SU-DHL-6 (cell line): Measurements from ENCODE around the gene RESF1.

ENCODE experiments used
- EZH2phosphoT487 ChIP-seq: fragments of 200-600 bp; sonication (generic), shearing (Covaris generic); conservative IDR thresholded peaks from 2 replicates; pipeline ENCODE4 v1.6.1; 2018; ENCODE audit warnings: mild to moderate bottlenecking, antibody characterized with exemption, low read length, moderate library complexity, mixed read lengths
- TF ChIP-seq, protein P1 (sequence below): fragments of 200-600 bp; sonication (generic); IDR thresholded peaks from one replicate; pipeline ENCODE4 v1.5.1; 2017; ENCODE audit warnings: antibody characterized with exemption, mild to moderate bottlenecking, low read length, moderate library complexity; ENCODE audit not compliant: insufficient read depth, poor library complexity, severe bottlenecking

GRCh38 chr12:31923063-31923412 is 36.2 kb upstream of the RESF1 start:
- TF ChIP-seq, protein P1, sequence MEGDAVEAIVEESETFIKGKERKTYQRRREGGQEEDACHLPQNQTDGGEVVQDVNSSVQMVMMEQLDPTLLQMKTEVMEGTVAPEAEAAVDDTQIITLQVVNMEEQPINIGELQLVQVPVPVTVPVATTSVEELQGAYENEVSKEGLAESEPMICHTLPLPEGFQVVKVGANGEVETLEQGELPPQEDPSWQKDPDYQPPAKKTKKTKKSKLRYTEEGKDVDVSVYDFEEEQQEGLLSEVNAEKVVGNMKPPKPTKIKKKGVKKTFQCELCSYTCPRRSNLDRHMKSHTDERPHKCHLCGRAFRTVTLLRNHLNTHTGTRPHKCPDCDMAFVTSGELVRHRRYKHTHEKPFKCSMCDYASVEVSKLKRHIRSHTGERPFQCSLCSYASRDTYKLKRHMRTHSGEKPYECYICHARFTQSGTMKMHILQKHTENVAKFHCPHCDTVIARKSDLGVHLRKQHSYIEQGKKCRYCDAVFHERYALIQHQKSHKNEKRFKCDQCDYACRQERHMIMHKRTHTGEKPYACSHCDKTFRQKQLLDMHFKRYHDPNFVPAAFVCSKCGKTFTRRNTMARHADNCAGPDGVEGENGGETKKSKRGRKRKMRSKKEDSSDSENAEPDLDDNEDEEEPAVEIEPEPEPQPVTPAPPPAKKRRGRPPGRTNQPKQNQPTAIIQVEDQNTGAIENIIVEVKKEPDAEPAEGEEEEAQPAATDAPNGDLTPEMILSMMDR, result no peak
- TF ChIP-seq EZH2phosphoT487, result no peak
